GM21737 (cell line): Measurements from ENCODE around the gene DACT3.

ENCODE experiments used
- ATAC-seq: cut with Tn5 transposase; IDR thresholded peaks from one replicate; pipeline ENCODE4 v1.9.1; 2021; ENCODE audit warnings: mild to moderate bottlenecking, moderate library complexity; ENCODE audit not compliant: unreplicated experiment

DACT3 gene

GRCh38 chr19:46668662-46669061 is 7.7 kb upstream of the DACT3 start:
- ATAC-seq = no peak

- ATAC-seq = no peak
These were observed 4.1 kb upstream of the DACT3 start for GRCh38 chr19:46665072-46665471.

- ATAC-seq = no peak
These were observed 982 bp upstream of the DACT3 start for GRCh38 chr19:46661735-46662592.

DNA sequence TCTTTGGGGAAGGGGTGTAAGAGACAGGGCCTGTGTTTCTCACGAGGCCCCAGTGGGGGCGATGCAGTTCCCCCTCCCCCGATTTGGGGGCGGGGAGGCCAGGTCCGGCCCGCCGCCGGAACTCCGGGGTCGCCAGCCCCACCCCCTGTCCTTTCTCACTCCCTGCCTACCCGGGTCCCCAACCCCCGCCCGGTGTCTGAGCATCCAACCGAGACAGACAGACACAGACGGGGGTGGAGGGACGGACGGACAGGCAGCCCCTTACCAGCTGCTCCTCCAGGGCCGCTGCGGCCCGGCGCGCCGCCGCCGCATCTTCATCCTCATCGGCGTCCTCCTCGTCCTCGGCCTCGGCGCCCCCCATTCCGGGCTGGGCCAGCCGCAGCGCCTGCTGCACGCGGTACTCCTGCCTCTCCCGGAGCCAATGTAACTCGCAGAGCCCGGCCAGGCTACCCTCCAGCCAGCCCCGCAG is 397 bp downstream of the DACT3 start:
- ATAC-seq = peak; percentile 1

DNA sequence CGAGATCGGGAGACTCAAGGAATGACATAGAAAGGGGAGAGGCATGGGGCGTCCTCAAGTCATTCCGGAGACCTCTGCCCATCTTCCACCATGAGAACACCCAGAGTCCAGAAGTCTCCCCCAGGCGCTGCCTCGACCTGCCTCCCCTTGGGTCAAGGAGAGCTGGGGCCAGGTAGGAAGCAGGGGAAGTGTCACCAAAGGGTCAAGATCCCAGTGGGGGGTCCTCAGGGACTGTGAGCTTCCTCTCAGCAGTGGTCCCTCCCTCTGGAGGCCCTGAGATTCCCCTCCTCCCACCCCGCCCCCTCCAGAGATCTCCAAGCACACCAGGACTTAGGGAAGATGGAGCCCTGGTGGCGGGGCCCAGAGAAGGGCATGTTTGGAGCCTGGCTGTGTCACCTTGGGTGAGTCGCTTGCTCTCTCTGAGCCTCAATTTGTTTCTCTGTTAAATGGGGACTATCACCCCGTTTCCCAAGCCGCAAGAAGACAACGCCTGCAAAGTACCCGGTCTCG is 919 bp downstream of the DACT3 start:
- ATAC-seq = no peak

DNA sequence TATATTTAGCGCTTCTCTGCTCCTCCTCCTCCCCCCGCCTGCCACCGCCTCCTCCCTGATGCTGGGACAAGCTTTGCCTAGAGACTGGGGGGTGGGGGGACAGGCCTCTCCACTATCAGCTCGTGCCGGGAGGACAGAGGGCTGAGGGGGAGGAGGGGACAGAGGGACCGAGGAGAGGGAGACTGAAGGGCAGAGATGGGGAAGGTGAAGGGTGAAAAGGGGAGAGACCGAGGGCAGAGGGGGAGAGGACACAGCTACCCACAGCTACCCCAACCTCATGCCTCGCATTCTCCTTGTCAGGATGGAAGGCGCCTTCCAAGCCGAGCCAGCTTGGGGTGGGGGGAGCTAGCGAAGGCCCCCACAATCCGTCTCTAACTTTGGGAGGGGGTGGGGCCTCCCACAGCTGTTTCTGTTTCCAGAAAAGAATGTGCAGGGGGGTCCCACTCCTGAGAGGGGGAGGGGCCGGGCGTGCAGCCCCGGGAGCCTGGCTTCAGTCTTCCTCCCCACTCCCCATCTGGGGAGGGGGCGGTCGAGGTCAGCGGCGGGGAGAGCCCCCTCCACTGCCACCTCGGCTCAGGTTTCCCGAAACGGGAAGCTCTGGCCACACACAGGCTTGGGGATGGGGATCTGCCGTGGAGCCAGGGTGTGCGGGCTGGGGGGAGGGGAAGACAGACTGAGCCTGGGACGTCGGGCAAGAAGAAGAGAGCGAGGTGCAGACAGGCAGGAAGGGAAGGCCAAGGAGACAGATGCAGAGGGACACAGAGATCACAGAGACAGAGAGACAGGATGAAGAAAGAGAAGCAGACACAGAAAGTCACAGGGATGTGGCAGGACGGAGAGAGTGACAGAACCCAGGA is 1.6 kb downstream of the DACT3 start:
- no peak for ATAC-seq

GRCh38 chr19:46656541-46656940 is 4.4 kb downstream of the DACT3 start:
- no peak for ATAC-seq

DNA sequence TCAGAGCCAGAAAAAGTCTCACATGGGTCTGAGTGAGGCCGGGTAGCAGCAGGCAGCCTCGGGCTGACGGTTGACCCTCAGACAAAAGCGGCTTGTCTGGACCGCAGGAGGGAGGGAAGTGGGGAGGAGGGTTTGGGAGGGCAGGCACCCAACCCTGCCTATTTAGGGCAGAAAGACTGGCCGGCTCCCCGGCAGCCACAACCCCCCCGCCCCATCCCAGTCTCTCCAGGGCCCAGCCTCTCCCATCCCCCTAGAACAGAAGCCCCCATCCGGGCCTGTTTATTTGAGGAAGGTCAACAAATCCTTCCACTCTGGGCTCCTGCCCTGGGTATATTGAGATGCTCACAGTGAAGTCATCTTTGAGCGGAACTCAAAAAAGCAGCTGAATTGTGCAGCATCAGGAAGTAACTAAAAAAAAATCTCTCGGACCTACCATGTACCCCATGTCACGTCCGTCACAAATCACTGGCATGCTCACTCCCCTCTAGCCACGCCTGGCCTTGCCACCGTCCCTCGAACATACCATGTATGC is 6.3 kb downstream of the DACT3 start:
- no peak for ATAC-seq

GRCh38 chr19:46650445-46650844 is 10.5 kb downstream of the DACT3 start:
- ATAC-seq = no peak

- no peak for ATAC-seq
These were observed 11.7 kb downstream of the DACT3 start for GRCh38 chr19:46648961-46649960.

GRCh38 chr19:46648060-46648960 is 12.7 kb downstream of the DACT3 start:
- no peak for ATAC-seq

- no peak for ATAC-seq
These were observed 14.6 kb downstream of the DACT3 start for GRCh38 chr19:46646402-46646801.

GRCh38 chr19:46644720-46645119 is 16.3 kb downstream of the DACT3 start:
- no peak for ATAC-seq

DNA sequence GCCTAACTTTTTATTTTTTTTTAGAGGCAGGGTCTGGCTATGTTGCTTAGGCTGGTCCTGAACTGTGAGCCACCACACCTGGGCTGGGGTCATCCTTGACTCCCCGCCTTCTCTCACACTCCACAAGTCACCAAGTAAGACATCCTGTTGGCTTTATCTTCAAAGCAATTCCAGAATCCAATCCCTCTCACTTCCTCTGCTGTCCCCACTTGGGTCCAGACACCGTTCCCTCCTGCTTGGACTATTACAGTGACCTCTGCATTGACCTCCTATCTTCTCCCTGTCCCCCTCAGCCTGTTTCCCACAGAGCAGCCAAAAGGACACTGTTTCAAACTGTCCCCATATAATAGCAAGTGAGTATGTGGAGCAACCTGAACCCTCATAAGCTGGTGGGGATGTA is 20.3 kb downstream of the DACT3 start:
- no peak for ATAC-seq

DNA sequence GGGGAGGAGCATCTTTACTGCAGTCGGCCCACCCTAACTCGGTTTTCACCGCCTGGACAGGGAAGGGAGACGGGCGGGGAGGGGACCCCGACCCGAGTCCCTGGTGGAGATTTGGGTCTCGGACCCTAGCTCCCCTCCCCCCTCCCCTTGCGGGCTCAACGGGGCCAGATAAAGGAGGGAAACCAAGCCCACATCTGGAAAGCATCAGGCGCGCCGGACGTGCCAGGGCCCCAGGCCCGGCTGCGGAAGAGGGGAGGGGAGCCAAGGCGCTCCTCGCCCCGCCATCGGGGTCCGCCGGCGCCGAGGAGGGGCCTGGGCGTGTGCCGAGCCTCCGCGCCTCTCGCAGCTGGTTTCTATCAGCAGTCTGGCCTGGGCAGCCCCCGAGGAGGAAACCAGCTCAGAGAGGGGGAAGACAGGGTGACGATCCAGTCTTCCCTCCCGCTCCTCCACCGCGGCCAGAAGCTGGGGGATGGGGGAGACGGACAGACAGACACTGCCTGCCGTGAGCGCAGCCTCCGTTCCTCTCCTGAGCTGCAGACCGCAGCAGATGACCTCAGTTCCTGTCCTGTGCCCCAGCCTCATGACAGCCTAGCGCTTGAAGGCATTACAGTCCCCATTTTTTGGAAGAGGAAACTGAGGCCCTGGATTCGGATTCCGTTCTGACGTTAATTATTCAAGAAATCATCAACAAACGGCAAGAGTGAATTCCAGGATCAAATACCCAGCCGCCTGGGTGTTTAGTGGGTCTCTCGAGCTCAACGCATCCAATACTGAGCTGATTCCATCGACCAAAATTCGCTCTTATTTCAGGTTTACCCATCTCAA is 21.4 kb downstream of the DACT3 start:
- peak; percentile 16 for ATAC-seq

DNA sequence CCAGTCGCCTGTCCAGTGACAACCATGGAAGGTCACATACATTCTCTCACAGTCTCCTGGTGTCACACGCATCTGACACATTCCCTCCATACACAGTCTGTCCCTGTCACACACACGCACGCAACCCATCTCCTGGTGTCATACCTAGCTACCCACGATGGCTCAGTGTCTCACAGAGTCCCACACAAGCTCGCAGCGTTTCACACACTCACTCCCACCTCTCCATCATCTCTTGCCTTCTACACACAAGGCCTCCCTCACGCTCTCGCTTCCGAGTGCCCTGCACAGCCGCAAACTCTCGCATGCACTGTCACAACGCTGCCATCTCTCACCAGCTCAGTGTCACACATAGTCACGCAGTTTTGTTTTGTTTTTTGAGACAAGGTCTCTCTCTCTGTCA is 23.8 kb downstream of the DACT3 start:
- no peak for ATAC-seq

GRCh38 chr19:46635920-46636761 is 24.8 kb downstream of the DACT3 start, which contains the start of gene GNG8:
Gene GNG8 (minus strand): TSS chr19:46636202. CDS start chr19:46634682, 1,520 bp downstream.
- ATAC-seq = no peak
